Stomach (tissue), 9 donors: ENCODE measurements around the gene ONECUT3. TPM values are rescaled to one million over a fixed set of nuclear protein-coding genes. Genes with fewer than 3 reads are reported as not detected.

ENCODE experiments used
- DNase-seq, 2 donors: peaks; one replicate each; pipeline versions ENCODE4 v3.0.0 to v3.0.0-alpha.2; 2013 to 2019
- H3K27ac ChIP-seq, 5 donors: fragments of 200-600 bp in 4 of 5; sonication (generic) in 4 of 5; one replicate each; pipeline ENCODE4 v1.5.1; 2013 to 2019; ENCODE audit warnings: mild to moderate bottlenecking in 1 of 5, moderate library complexity in 1 of 5
- H3K27me3 ChIP-seq, 3 donors: fragments of 200-600 bp; sonication (generic); one replicate each; pipeline ENCODE4 v1.5.1; 2017 to 2019; ENCODE audit warnings: mixed run types in 1 of 3
- H3K36me3 ChIP-seq, 4 donors: fragments of 200-600 bp; sonication (generic); 1 replicate in 3 of 4; 2 replicates in 1 of 4; pipeline ENCODE4 v1.5.1; 2016 to 2019
- H3K4me1 ChIP-seq, 4 donors: fragments of 200-600 bp; sonication (generic); one replicate each; pipeline ENCODE4 v1.5.1; 2016 to 2019
- H3K4me3 ChIP-seq, 4 donors: fragments of 200-600 bp; sonication (generic) in 3 of 4; one replicate each; pipeline ENCODE4 v1.5.1; 2016 to 2019; ENCODE audit warnings: mild to moderate bottlenecking in 1 of 4
- H3K9me3 ChIP-seq, 4 donors: fragments of 200-600 bp; sonication (generic); one replicate each; pipeline ENCODE4 v1.5.1; 2016 to 2019
- EP300 ChIP-seq: sonication (generic); formaldehyde crosslinking; IDR thresholded peaks from one replicate; pipeline ENCODE4 v1.6.1; 2017; ENCODE audit warnings: antibody characterized with exemption
- POLR2A ChIP-seq, 4 donors: fragments of 450-650 bp; IDR thresholded peaks; one replicate each; pipeline ENCODE4 v1.6.1; 2016; ENCODE audit warnings: antibody characterized with exemption in 4 of 4, control low read depth in 2 of 4, mild to moderate bottlenecking in 1 of 4, moderate library complexity in 1 of 4
- POLR2AphosphoS5 ChIP-seq, 3 donors: sonication (generic); formaldehyde crosslinking; IDR thresholded peaks; one replicate each; pipeline ENCODE4 v1.6.1; 2016; ENCODE audit warnings: antibody characterized with exemption in 3 of 3
- WGBS, 5 donors: extraction: QIAGEN DNeasy Blood & Tissue Kit in 3 of 5; methylation state at CpG; one replicate each; pipeline versions ENCODE4 v1.1.5 to v1.1.7; 2013 to 2018; 5-methylcytosine and 5-hydroxymethylcytosine counted together
- intact Hi-C: fragments of 100-400 bp; cut with DNase I; formaldehyde crosslinking; loops from one replicate; pipeline ENCODE4 v1.15.1; 2023; ENCODE audit warnings: low total_unique reads
- polyA plus RNA-seq, 3 donors: library from polyadenylated mRNA; stranded (reverse); fragments of 200-250 nt; gene quantifications; one replicate each; pipeline ENCODE4 v1.2.3, GENCODE V29; 2013
- total RNA-seq, 5 donors: library from RNA; depleted of rRNA; stranded (reverse); fragments of >200 nt; gene quantifications; one replicate each; pipeline versions ENCODE4 v1.1.0 to v1.2.3, GENCODE V29; 2014 to 2016
- TF ChIP-seq, protein P1 (sequence below), 7 experiments: fragments of 450-650 bp in 4 of 7; fragments of 200-600 bp in 3 of 7; sonication (generic) in 3 of 7; IDR thresholded peaks; one replicate each; pipeline ENCODE4 v1.5.1; 2016 to 2019; ENCODE audit warnings: antibody characterized with exemption in 7 of 7, control low read depth in 2 of 7, mild to moderate bottlenecking in 1 of 7
- donor health status: healthy with polysubstance abuse.
- donor health status: Bipolar disorder and iron deficiency.
- donor health status: healthy.

Gene ONECUT3
- total and polyA plus RNA-seq, 8 donors = 0.13 to 0.37 (median 0.29) TPM; not detected in 5

- Histone ChIP-seq H3K27me3 (no peaks in the 10 kb centered on the region), H3K4me1 (peaks cover 19 to 28% (median 23%) of the 10 kb centered on the region in 4 donors), H3K9me3 (no peaks in the 10 kb centered on the region), H3K27ac (peak overlapping the region; percentile 7 to 87 (median 70)), H3K4me3 (peak overlapping the region; percentile 51 to 64 (median 60)), H3K36me3 (peaks cover 12 to 20% (median 20%) of the 10 kb centered on the region in 4 donors)
- DNase-seq = peak; percentile 79 to 83
- WGBS, 5 donors = 8 to 15% (median 12%) methylated on average over 10 to 13 of the region's 13 CpGs
- intact Hi-C loops = no loop called here
- peak in 1 of 3 donors; percentile 72 for TF ChIP-seq POLR2AphosphoS5 (IDR thresholded peaks at IDR 0.05)
- TF ChIP-seq, protein P1, sequence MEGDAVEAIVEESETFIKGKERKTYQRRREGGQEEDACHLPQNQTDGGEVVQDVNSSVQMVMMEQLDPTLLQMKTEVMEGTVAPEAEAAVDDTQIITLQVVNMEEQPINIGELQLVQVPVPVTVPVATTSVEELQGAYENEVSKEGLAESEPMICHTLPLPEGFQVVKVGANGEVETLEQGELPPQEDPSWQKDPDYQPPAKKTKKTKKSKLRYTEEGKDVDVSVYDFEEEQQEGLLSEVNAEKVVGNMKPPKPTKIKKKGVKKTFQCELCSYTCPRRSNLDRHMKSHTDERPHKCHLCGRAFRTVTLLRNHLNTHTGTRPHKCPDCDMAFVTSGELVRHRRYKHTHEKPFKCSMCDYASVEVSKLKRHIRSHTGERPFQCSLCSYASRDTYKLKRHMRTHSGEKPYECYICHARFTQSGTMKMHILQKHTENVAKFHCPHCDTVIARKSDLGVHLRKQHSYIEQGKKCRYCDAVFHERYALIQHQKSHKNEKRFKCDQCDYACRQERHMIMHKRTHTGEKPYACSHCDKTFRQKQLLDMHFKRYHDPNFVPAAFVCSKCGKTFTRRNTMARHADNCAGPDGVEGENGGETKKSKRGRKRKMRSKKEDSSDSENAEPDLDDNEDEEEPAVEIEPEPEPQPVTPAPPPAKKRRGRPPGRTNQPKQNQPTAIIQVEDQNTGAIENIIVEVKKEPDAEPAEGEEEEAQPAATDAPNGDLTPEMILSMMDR (IDR thresholded peaks at IDR 0.05) = no peak
Measured at GRCh38 chr19:1811472-1811894, 58.2 kb downstream of the ONECUT3 start.

- intact Hi-C loops = no loop called here
- WGBS, 5 donors = 0 to 3% (median 2%) methylated on average over 11 to 48 of the region's 48 CpGs
- Histone ChIP-seq H3K9me3 (no peaks in the 10 kb centered on the region), H3K36me3 (peaks cover 17 to 25% (median 25%) of the 10 kb centered on the region in 4 donors), H3K27ac (peak within 1 kb of the TSS; percentile 61 to 87 (median 70)), H3K4me3 (peak within 1 kb of the TSS; percentile 51 to 64 (median 60)), H3K4me1 (peaks cover 19 to 28% (median 23%) of the 10 kb centered on the region in 4 donors), H3K27me3 (no peaks in the 10 kb centered on the region)
- peak in 1 of 2 donors; percentile 84 for DNase-seq
- TF ChIP-seq POLR2AphosphoS5 (IDR thresholded peaks at IDR 0.05) (no peak), POLR2A (IDR thresholded peaks at IDR 0.05) (no peak), EP300 (no peak)
- TF ChIP-seq, protein P1 (IDR thresholded peaks at IDR 0.05) = no peak
Measured at GRCh38 chr19:1811942-1812425, 58.7 kb downstream of the ONECUT3 start, which contains the start of gene ATP8B3. ATP8B3 (minus strand) TSS chr19:1812276; CDS start chr19:1811736, 540 bp downstream.

DNA sequence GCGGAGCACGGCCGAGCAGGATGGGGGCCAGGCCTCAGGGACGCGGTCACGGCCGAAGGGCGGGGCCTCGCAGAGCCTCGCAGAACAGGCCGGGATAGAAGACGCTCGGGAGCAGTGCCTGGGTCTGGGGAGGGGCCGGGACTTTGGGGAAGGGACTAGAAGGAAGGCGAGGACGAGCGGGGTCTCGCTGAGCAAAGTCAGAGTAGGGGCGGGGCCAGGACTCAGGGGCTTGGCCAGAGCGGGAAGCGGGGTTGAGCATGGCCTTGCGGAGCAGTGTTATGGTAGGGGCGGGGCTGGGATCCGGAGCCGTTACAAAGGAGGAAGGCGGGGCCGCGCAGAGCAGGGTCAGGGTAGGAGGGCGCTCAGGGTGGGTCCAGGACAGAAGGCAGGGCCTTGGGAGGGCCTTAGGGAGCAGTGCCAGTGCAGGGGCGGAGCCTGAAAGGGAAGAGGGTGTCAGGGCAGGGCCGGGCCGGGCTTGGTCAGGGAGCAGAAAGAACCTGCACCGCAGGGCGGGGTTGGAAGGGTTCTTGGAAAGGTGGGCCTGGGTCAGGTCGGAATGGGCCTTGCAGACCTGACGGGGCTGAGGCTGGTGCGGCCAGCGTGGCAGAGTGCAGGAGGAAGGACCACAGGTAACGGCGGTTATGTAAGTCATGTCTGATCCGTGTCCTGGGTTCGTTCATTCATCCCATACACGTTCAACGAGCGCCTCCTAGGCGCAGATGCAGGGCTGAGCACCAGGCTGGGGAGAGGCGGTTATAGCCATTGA is 59.3 kb downstream of the ONECUT3 start:
- TF ChIP-seq, protein P1 (IDR thresholded peaks at IDR 0.05) = peak in 3 of 7 experiments; percentile 24 to 33 (median 32)
- TF ChIP-seq POLR2A (IDR thresholded peaks at IDR 0.05) = no peak
- no peak for TF ChIP-seq EP300
- peak in 1 of 3 donors; percentile 19 for TF ChIP-seq POLR2AphosphoS5 (IDR thresholded peaks at IDR 0.05)
- Histone ChIP-seq H3K27ac (peak overlapping the region; percentile 61 to 87 (median 70)), H3K9me3 (no peaks in the 10 kb centered on the region), H3K36me3 (peaks cover 23 to 31% (median 31%) of the 10 kb centered on the region in 4 donors), H3K4me1 (peaks cover 19 to 28% (median 23%) of the 10 kb centered on the region in 4 donors), H3K4me3 (peak overlapping the region; percentile 51 to 64 (median 60)), H3K27me3 (no peaks in the 10 kb centered on the region)
- peak; percentile 91 to 96 for DNase-seq
- intact Hi-C loops = no loop called here
- WGBS, 5 donors = 0 to 1% (median 0%) methylated on average over 28 to 47 of the region's 47 CpGs
